Astrocyte (in vitro differentiated cells and primary cell): ENCODE data around the gene SEC14L3. TPM values are rescaled to one million over a fixed set of nuclear protein-coding genes. Genes with fewer than 3 reads are reported as not detected.

Experiments used
- DNase-seq: peaks from one replicate; pipeline ENCODE4 v3.0.0-alpha.2; 2010; ENCODE audit warnings: low read depth
- FAIRE-seq: peaks from 2 replicates; lab custom pipeline; 2011; peaks lifted over from hg19 to GRCh38; lab: Jason Lieb, UNC
- H2AFZ ChIP-seq: 2 replicates; pipeline ENCODE4 v1.6.0; 2012; ENCODE audit warnings: low read depth, low read length, inconsistent platforms
- H3K27ac ChIP-seq: 2 replicates; pipeline ENCODE4 v1.5.1; 2011; ENCODE audit warnings: low read depth, low read length, inconsistent platforms
- H3K27me3 ChIP-seq: 2 replicates; pipeline ENCODE4 v1.6.0; 2011; ENCODE audit warnings: low read length, inconsistent platforms; ENCODE audit not compliant: insufficient read depth
- H3K36me3 ChIP-seq: 2 replicates; pipeline ENCODE4 v1.5.1; 2011; ENCODE audit warnings: low read length, inconsistent platforms; ENCODE audit not compliant: insufficient read depth
- H3K4me1 ChIP-seq: 2 replicates; pipeline ENCODE4 v1.5.1; 2011; ENCODE audit warnings: low read length, inconsistent platforms; ENCODE audit not compliant: insufficient read depth
- H3K4me2 ChIP-seq: 2 replicates; pipeline ENCODE4 v1.6.0; 2012; ENCODE audit warnings: low read length, inconsistent platforms
- H3K4me3 ChIP-seq: 2 replicates; pipeline ENCODE4 v1.5.1; 2011; ENCODE audit warnings: low read depth, mild to moderate bottlenecking, low read length, inconsistent platforms; ENCODE audit not compliant: insufficient read depth
- H3K79me2 ChIP-seq: 2 replicates; pipeline ENCODE4 v1.6.0; 2012; ENCODE audit warnings: mild to moderate bottlenecking, low read length, inconsistent platforms; ENCODE audit not compliant: insufficient read depth
- H3K9ac ChIP-seq: 2 replicates; pipeline ENCODE4 v1.6.0; 2012; ENCODE audit warnings: mild to moderate bottlenecking, low read length, inconsistent platforms
- H3K9me3 ChIP-seq: 2 replicates; pipeline ENCODE4 v1.5.1; 2012; ENCODE audit warnings: low read depth, mild to moderate bottlenecking, low read length, inconsistent platforms; ENCODE audit not compliant: insufficient read depth
- H4K20me1 ChIP-seq: 2 replicates; pipeline ENCODE4 v1.6.0; 2012; ENCODE audit warnings: low read length, inconsistent platforms; ENCODE audit not compliant: insufficient read depth
- H3K27ac Mint-ChIP-seq: one replicate; pipeline ENCODE4 v1.8.0; 2021; ENCODE audit warnings: mild to moderate bottlenecking, mixed read lengths; ENCODE audit not compliant: unreplicated experiment
- H3K27me3 Mint-ChIP-seq: one replicate; pipeline ENCODE4 v1.8.0; 2021; ENCODE audit warnings: low read depth, mixed read lengths; ENCODE audit not compliant: unreplicated experiment
- H3K36me3 Mint-ChIP-seq: one replicate; pipeline ENCODE4 v1.8.0; 2021; ENCODE audit warnings: low read depth, mixed read lengths; ENCODE audit not compliant: unreplicated experiment
- H3K4me1 Mint-ChIP-seq: one replicate; pipeline ENCODE4 v1.8.0; 2021; ENCODE audit warnings: low read depth, mixed read lengths; ENCODE audit not compliant: unreplicated experiment
- H3K4me3 Mint-ChIP-seq: one replicate; pipeline ENCODE4 v1.8.0; 2021; ENCODE audit warnings: mild to moderate bottlenecking, moderate library complexity, mixed read lengths; ENCODE audit not compliant: unreplicated experiment
- H3K9me3 Mint-ChIP-seq: one replicate; pipeline ENCODE4 v1.8.0; 2021; ENCODE audit warnings: mild to moderate bottlenecking, mixed read lengths; ENCODE audit not compliant: unreplicated experiment
- EZH2 ChIP-seq: IDR thresholded peaks from 2 replicates; pipeline ENCODE4 v1.6.1; 2012; ENCODE audit warnings: mild to moderate bottlenecking, low read length, inconsistent platforms; ENCODE audit not compliant: insufficient read depth
- total RNA-seq: library from RNA; stranded (reverse); gene quantifications from 2 replicates; pipeline ENCODE4 v1.2.1, GENCODE V29; 2021
- TF ChIP-seq, protein P1 (sequence below): IDR thresholded peaks from 2 replicates; pipeline ENCODE4 v1.5.1; 2011; ENCODE audit warnings: low read depth, mild to moderate bottlenecking, inconsistent platforms, low read length, moderate library complexity; ENCODE audit not compliant: insufficient read depth

The SEC14L3 gene
- total RNA-seq, 1 donor from 2014 or later = not detected

DNA sequence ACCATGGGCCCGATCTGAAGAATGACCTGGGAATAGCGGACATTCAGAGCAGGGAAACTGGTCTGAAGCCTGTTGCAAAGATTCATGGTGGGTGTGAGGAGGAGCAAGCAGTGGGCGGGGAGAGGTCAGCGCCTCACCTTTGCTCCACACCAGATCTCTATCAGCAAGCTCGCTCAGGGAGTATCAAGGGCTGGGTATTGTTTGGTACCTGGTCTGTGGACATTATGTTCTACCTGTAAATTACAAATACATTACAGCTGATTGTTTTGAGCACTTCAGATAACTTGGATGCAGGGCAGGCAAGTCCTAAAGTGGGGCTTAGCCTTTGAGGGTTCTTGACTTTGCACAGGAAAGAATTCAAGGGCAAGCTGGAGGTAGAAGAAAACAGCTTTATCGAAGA, 44.5 kb upstream of the SEC14L3 start:
- no peak for FAIRE-seq
- Mint-ChIP-seq H3K27me3 (peaks cover 31% of the 10 kb centered on the region), H3K27ac (no peak overlapping the region), H3K4me1 (no peaks in the 10 kb centered on the region), H3K36me3 (no peaks in the 10 kb centered on the region), H3K4me3 (no peak overlapping the region), H3K9me3 (peaks cover 3% of the 10 kb centered on the region)
- Histone ChIP-seq H3K4me3 (no peak overlapping the region), H3K27me3 (peaks cover 6% of the 10 kb centered on the region), H3K4me1 (no peaks in the 10 kb centered on the region), H2AFZ (no peak overlapping the region), H3K79me2 (no peaks in the 10 kb centered on the region), H3K9ac (no peak overlapping the region), H3K36me3 (no peaks in the 10 kb centered on the region), H3K27ac (no peak overlapping the region), H3K4me2 (no peak overlapping the region), H3K9me3 (no peaks in the 10 kb centered on the region), H4K20me1 (no peaks in the 10 kb centered on the region)
- no peak for TF ChIP-seq EZH2
- TF ChIP-seq, protein P1, sequence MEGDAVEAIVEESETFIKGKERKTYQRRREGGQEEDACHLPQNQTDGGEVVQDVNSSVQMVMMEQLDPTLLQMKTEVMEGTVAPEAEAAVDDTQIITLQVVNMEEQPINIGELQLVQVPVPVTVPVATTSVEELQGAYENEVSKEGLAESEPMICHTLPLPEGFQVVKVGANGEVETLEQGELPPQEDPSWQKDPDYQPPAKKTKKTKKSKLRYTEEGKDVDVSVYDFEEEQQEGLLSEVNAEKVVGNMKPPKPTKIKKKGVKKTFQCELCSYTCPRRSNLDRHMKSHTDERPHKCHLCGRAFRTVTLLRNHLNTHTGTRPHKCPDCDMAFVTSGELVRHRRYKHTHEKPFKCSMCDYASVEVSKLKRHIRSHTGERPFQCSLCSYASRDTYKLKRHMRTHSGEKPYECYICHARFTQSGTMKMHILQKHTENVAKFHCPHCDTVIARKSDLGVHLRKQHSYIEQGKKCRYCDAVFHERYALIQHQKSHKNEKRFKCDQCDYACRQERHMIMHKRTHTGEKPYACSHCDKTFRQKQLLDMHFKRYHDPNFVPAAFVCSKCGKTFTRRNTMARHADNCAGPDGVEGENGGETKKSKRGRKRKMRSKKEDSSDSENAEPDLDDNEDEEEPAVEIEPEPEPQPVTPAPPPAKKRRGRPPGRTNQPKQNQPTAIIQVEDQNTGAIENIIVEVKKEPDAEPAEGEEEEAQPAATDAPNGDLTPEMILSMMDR = no peak
- no peak for DNase-seq

DNA sequence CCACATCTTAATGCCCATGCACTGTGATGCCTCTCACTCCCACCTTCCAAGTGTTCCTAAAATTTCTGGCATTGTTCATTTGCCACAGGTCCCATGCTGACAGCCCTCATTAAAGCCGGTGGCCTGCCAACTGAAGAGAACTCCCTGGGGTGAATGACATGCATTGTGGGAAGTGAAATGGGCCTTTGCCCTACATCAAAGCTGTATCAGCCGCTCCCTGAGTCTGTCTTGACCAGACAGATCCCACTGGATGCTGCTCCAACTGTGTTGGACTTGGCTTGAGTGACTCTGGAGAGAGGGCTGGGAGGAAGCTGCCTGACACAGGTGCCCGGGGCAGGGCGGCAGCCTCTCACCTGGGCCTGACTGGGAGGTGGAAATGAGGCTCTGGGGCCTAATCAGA, 42.4 kb upstream of the SEC14L3 start:
- Histone ChIP-seq H3K4me2 (no peak overlapping the region), H3K9ac (no peak overlapping the region), H2AFZ (no peak overlapping the region), H3K27me3 (peaks cover 6% of the 10 kb centered on the region), H4K20me1 (no peaks in the 10 kb centered on the region), H3K4me3 (no peak overlapping the region), H3K4me1 (no peaks in the 10 kb centered on the region), H3K36me3 (no peaks in the 10 kb centered on the region), H3K79me2 (no peaks in the 10 kb centered on the region), H3K27ac (no peak overlapping the region), H3K9me3 (no peaks in the 10 kb centered on the region)
- TF ChIP-seq, protein P1 = no peak
- no peak for TF ChIP-seq EZH2
- no peak for DNase-seq
- Mint-ChIP-seq H3K9me3 (peaks cover 3% of the 10 kb centered on the region), H3K4me1 (no peaks in the 10 kb centered on the region), H3K27ac (no peak overlapping the region), H3K4me3 (no peak overlapping the region), H3K27me3 (peaks cover 26% of the 10 kb centered on the region), H3K36me3 (no peaks in the 10 kb centered on the region)
- FAIRE-seq = no peak

DNA sequence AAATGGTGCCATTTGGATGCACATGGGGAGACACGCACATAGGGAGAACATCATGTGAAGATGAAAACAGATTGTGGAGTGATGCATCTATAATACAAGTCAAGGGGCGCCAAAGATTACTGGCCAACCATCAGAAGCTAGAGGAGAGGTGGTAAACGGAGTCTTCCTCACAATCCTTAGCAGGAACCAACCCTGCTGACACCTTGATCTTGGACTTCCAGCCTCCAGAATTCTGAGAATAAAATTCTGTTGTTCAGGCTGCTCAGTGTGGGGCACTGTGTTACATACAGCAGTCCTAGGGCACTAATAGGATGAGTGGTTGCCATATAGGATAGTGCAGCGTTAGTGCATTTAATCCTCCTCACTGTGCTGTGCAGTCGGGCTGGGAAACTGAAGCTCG, 41.6 kb upstream of the SEC14L3 start:
- peaks cover 6% of the 10 kb centered on the region for H3K27me3 ChIP-seq
- no peaks in the 10 kb centered on the region for H3K79me2 ChIP-seq
- H3K9me3 Mint-ChIP-seq = peaks cover 3% of the 10 kb centered on the region
- H3K4me1 ChIP-seq = no peaks in the 10 kb centered on the region
- H4K20me1 ChIP-seq = no peaks in the 10 kb centered on the region
- peaks cover 26% of the 10 kb centered on the region for H3K27me3 Mint-ChIP-seq
- no peak overlapping the region for H3K4me2 ChIP-seq
- H3K36me3 ChIP-seq = no peaks in the 10 kb centered on the region
- H3K36me3 Mint-ChIP-seq = no peaks in the 10 kb centered on the region
- H3K27ac ChIP-seq = no peak overlapping the region
- DNase-seq = no peak
- no peaks in the 10 kb centered on the region for H3K4me1 Mint-ChIP-seq
- H3K4me3 ChIP-seq = no peak overlapping the region
- H3K27ac Mint-ChIP-seq = no peak overlapping the region
- no peaks in the 10 kb centered on the region for H3K9me3 ChIP-seq
- H3K9ac ChIP-seq = no peak overlapping the region
- no peak overlapping the region for H3K4me3 Mint-ChIP-seq
- no peak for FAIRE-seq
- no peak overlapping the region for H2AFZ ChIP-seq
- TF ChIP-seq, protein P1 = no peak
- no peak for TF ChIP-seq EZH2
